A549 (cell line): ENCODE measurements around the gene NR1H4. TPM values are rescaled to one million over a fixed set of nuclear protein-coding genes. Genes with fewer than 3 reads are reported as not detected.

Experiments used
- ATAC-seq, 2 experiments: fragments of 200-7000 bp in 1 of 2; fragments of >200 bp in 1 of 2; cut with Nextera tagmentation in 1 of 2; cut with Tn5 transposase in 1 of 2; 3 replicates each; pipeline versions ENCODE4 v1.8.0 to v1.9.1; 2018 to 2020; ENCODE audit warnings: mild to moderate bottlenecking in 1 of 2, moderate library complexity in 1 of 2
- CTCF ChIA-PET: fragments of 300-600 bp; sonication (Branson Sonifier 250); formaldehyde crosslinking; extraction: SDS; loops from one replicate; lab custom pipeline; 2021; ENCODE audit warnings: antibody characterized with exemption, inconsistent platforms; lab: Yijun Ruan, JAX
- POLR2A ChIA-PET: fragments of 350-600 bp; formaldehyde crosslinking; extraction: SDS; loops from one replicate; lab custom pipeline; 2021; ENCODE audit warnings: antibody characterized with exemption, inconsistent platforms; lab: Yijun Ruan, JAX
- DNase-seq, 2 experiments: peaks; one replicate each; pipeline versions ENCODE4 v3.0.0 to v3.0.0-alpha.2; 2011 to 2016; ENCODE audit warnings: low read depth in 1 of 2, low spot score in 1 of 2
- FAIRE-seq: peaks from 2 replicates; lab custom pipeline; 2011; peaks lifted over from hg19 to GRCh38; lab: Jason Lieb, UNC
- H3K27ac ChIP-seq, 2 experiments: fragments of >200 bp; sonication (Bioruptor Twin); formaldehyde crosslinking; 3 replicates each; pipeline ENCODE4 v1.5.1; 2016 to 2017
- H3K4me1 ChIP-seq: fragments of >200 bp; sonication (Bioruptor Twin); formaldehyde crosslinking; 3 replicates; pipeline ENCODE4 v1.6.1; 2016
- H3K4me2 ChIP-seq: fragments of >200 bp; sonication (Bioruptor Twin); formaldehyde crosslinking; 3 replicates; pipeline ENCODE4 v1.6.1; 2016
- H3K4me3 ChIP-seq: fragments of >200 bp; sonication (Bioruptor Twin); formaldehyde crosslinking; 3 replicates; pipeline ENCODE4 v1.5.1; 2016
- H3K9me3 ChIP-seq: fragments of >200 bp; sonication (Bioruptor Twin); formaldehyde crosslinking; 3 replicates; pipeline ENCODE4 v1.6.1; 2016
- BCL3 ChIP-seq: fragments of >200 bp; sonication (Bioruptor Twin); formaldehyde crosslinking; IDR thresholded peaks from 3 replicates; pipeline ENCODE4 v1.6.1; 2016
- CEBPB ChIP-seq, 2 experiments: fragments of >200 bp in 1 of 2; sonication (Bioruptor Twin) in 1 of 2; formaldehyde crosslinking in 1 of 2; IDR thresholded peaks; 2 replicates each; pipeline ENCODE4 v1.6.1; 2012 to 2016
- CHD2 ChIP-seq: fragments of 150-350 bp; IDR thresholded peaks from 2 replicates; pipeline ENCODE4 v1.6.1; 2014; ENCODE audit warnings: low read length; ENCODE audit not compliant: partially characterized antibody
- CHD4 ChIP-seq: fragments of 200-600 bp; sonication (generic); IDR thresholded peaks from 2 replicates; pipeline ENCODE4 v1.6.1; 2016; ENCODE audit warnings: antibody characterized with exemption, mild to moderate bottlenecking, borderline replicate concordance
- EHF ChIP-seq: fragments of 250-450 bp; sonication (Bioruptor Pico); IDR thresholded peaks from 2 replicates; pipeline ENCODE4 v1.5.0; 2020; ENCODE audit warnings: mild to moderate bottlenecking
- HDAC2 ChIP-seq: fragments of 200-600 bp; sonication (generic); IDR thresholded peaks from 2 replicates; pipeline ENCODE4 v1.6.1; 2016
- HMGXB4 ChIP-seq: fragments of 250-450 bp; sonication (Bioruptor Pico); IDR thresholded peaks from 2 replicates; pipeline ENCODE4 v1.5.0; 2021; ENCODE audit warnings: mild to moderate bottlenecking, moderate library complexity, borderline replicate concordance
- HOXB13 ChIP-seq: fragments of 250-450 bp; sonication (Bioruptor Pico); IDR thresholded peaks from 2 replicates; pipeline ENCODE4 v1.5.0; 2020; ENCODE audit warnings: low read depth, mild to moderate bottlenecking, moderate library complexity
- HOXB5 ChIP-seq: fragments of 250-450 bp; sonication (Bioruptor Pico); IDR thresholded peaks from 2 replicates; pipeline ENCODE4 v1.5.0; 2020; ENCODE audit warnings: mild to moderate bottlenecking, moderate library complexity
- JUNB ChIP-seq: fragments of >200 bp; sonication (Bioruptor Twin); formaldehyde crosslinking; IDR thresholded peaks from 2 replicates; pipeline ENCODE4 v1.6.1; 2016
- KDM5A ChIP-seq: fragments of 200-600 bp; sonication (generic); IDR thresholded peaks from 2 replicates; pipeline ENCODE4 v1.6.1; 2016; ENCODE audit warnings: antibody characterized with exemption, mild to moderate bottlenecking
- MAX ChIP-seq: IDR thresholded peaks from 2 replicates; pipeline ENCODE4 v1.6.1; 2012
- MYC ChIP-seq: IDR thresholded peaks from 2 replicates; pipeline ENCODE4 v1.6.1; 2012; ENCODE audit warnings: mild to moderate bottlenecking, inconsistent platforms, low read length, improper control_type of control experiment, borderline replicate concordance
- NPAS2 ChIP-seq: fragments of 250-450 bp; sonication (Bioruptor Pico); IDR thresholded peaks from 2 replicates; pipeline ENCODE4 v1.8.0; 2022; ENCODE audit warnings: mild to moderate bottlenecking, moderate library complexity, borderline replicate concordance
- POLR2AphosphoS2 ChIP-seq: conservative IDR thresholded peaks from 2 replicates; pipeline ENCODE4 v1.6.1; 2012; ENCODE audit warnings: low read length, improper control_type of control experiment, inconsistent platforms
- RFX5 ChIP-seq: fragments of 450-650 bp; IDR thresholded peaks from 2 replicates; pipeline ENCODE4 v1.7.1; 2014; ENCODE audit warnings: antibody characterized with exemption, mild to moderate bottlenecking, moderate library complexity
- TP53 ChIP-seq: fragments of 250-450 bp; sonication (Bioruptor Pico); IDR thresholded peaks from 2 replicates; pipeline ENCODE4 v1.5.0; 2021; ENCODE audit warnings: mild to moderate bottlenecking, moderate library complexity
- ZC3H11A ChIP-seq: fragments of 450-650 bp; IDR thresholded peaks from 2 replicates; pipeline ENCODE4 v1.6.1; 2014; ENCODE audit warnings: antibody characterized with exemption, mild to moderate bottlenecking
- WGBS: methylation state at CpG from one replicate; pipeline ENCODE4 v1.1.6; 2017; ENCODE audit errors: missing lambda C conversion rate; 5-methylcytosine and 5-hydroxymethylcytosine counted together
- polyA plus RNA-seq, 4 experiments: library from polyadenylated mRNA; depleted of rRNA in 3 of 4; stranded (reverse); fragments of >200 nt; fragmentation: RNase III in 1 of 4; extraction: RNeasy Plus Mini Kit Qiagen cat#74134 plus additional on column Dnase treatment in 1 of 4; gene quantifications; 2 replicates in 3 of 4; 3 replicates in 1 of 4; pipeline ENCODE4 v1.2.3, GENCODE V29; 2011 to 2017

Gene NR1H4
- polyA plus RNA-seq, 2 of the 4 experiments (the other 2 are of a cell fraction), result 0.40 to 1.4 TPM

- FAIRE-seq (no peak), ATAC-seq (no peak), DNase-seq (no peak)
- 73% methylated on average over 2 of the region's 2 CpGs for WGBS
- H3K4me1 ChIP-seq, result no peaks in the 10 kb centered on the region
- H3K4me2 ChIP-seq, result no peak overlapping the region
- no peaks in the 10 kb centered on the region for H3K9me3 ChIP-seq
- no peak for TF ChIP-seq JUNB
- TF ChIP-seq ZC3H11A, result no peak
- no peak for TF ChIP-seq RFX5
- TF ChIP-seq HDAC2, result no peak
- TF ChIP-seq CEBPB (IDR thresholded peaks at IDR 0.05), result no peak
- no peak for TF ChIP-seq CHD4
- no peak for TF ChIP-seq CHD2
- TF ChIP-seq NPAS2 (CRISPR knock-in tag), result no peak
- TF ChIP-seq MAX, result no peak
- no peak for TF ChIP-seq HOXB13 (CRISPR knock-in tag)
- ChIA-PET POLR2A (no interaction called here), CTCF (interaction anchor here (0.9 kb wide), 1 partner anchor 9 kb away, joined by 3 read pairs; no protein-coding TSS in a partner anchor)
- H3K4me3 ChIP-seq, result no peak overlapping the region
- H3K27ac ChIP-seq, result no peak overlapping the region
Measured at GRCh38 chr12:100435957-100436356, 37.7 kb upstream of the NR1H4 start.

GRCh38 chr12:100437038-100437841, 36.4 kb upstream of the NR1H4 start:
- H3K4me2 ChIP-seq, result no peak overlapping the region
- CTCF ChIA-PET, result interaction anchor here (0.8 kb wide), 1 partner anchor 23 kb away, joined by 3 read pairs; no protein-coding TSS in a partner anchor

GRCh38 chr12:100439797-100440196, 33.9 kb upstream of the NR1H4 start:
- CTCF ChIA-PET, result no interaction called here
- Histone ChIP-seq H3K4me2 (no peak overlapping the region), H3K4me3 (no peak overlapping the region), H3K27ac (no peak overlapping the region), H3K9me3 (no peaks in the 10 kb centered on the region), H3K4me1 (no peaks in the 10 kb centered on the region)
- ATAC-seq (no peak), FAIRE-seq (no peak), DNase-seq (no peak)
- WGBS, result 50% methylated on average over 2 of the region's 2 CpGs
- POLR2A ChIA-PET, result no interaction called here
- TF ChIP-seq TP53 (CRISPR knock-in tag) (no peak), CHD4 (no peak), ZC3H11A (no peak)

More at GRCh38 chr12:100437038-100437841, 36.4 kb upstream of the NR1H4 start:
- TF ChIP-seq HOXB5 (CRISPR knock-in tag), result no peak
- TF ChIP-seq POLR2AphosphoS2, result no peak
- TF ChIP-seq KDM5A, result no peak
- no peak for TF ChIP-seq BCL3
- TF ChIP-seq HMGXB4 (CRISPR knock-in tag), result no peak
- TF ChIP-seq MYC, result no peak
- TF ChIP-seq EHF, result no peak
- ATAC-seq (no peak), FAIRE-seq (no peak), DNase-seq (no peak)
- WGBS, result 49% methylated on average over 6 of the region's 6 CpGs
- no peak overlapping the region for H3K4me3 ChIP-seq
- no peaks in the 10 kb centered on the region for H3K4me1 ChIP-seq
- H3K27ac ChIP-seq, result no peak overlapping the region
- POLR2A ChIA-PET, result no interaction called here
- no peaks in the 10 kb centered on the region for H3K9me3 ChIP-seq
